ENCODE results near the gene TMEM89.

DNA sequence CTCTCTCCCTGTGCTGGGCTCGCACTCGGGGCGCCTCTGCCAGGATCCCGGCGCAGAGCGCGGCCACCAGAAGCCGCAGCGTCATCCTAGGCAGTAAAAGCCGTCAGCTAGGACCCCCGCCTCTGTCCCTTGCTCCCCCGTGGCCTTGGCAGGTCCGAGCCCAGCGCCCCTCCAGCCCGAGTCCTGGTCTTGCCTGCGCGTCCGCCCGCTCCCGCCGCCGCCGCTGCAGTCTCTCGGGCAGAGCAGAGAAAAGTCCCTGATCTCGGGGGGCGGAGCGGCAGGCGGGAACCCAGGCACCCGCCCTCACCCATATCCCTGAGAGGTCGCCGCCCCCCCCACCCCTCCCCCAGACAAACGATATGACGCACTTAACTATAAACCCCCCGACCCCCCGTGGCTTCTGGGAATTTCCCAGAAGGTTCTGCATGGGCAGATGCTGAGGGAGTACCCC lies 26.5 kb downstream of the TMEM89 start, which contains the start of gene COL7A1:
- TF ChIP-seq, protein P1, sequence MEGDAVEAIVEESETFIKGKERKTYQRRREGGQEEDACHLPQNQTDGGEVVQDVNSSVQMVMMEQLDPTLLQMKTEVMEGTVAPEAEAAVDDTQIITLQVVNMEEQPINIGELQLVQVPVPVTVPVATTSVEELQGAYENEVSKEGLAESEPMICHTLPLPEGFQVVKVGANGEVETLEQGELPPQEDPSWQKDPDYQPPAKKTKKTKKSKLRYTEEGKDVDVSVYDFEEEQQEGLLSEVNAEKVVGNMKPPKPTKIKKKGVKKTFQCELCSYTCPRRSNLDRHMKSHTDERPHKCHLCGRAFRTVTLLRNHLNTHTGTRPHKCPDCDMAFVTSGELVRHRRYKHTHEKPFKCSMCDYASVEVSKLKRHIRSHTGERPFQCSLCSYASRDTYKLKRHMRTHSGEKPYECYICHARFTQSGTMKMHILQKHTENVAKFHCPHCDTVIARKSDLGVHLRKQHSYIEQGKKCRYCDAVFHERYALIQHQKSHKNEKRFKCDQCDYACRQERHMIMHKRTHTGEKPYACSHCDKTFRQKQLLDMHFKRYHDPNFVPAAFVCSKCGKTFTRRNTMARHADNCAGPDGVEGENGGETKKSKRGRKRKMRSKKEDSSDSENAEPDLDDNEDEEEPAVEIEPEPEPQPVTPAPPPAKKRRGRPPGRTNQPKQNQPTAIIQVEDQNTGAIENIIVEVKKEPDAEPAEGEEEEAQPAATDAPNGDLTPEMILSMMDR (IDR thresholded peaks at IDR 0.05), result no peak
- TF ChIP-seq MYC (IDR thresholded peaks at IDR 0.05; ENCODE audit: borderline replicate concordance, low read length) (no peak), NPAS2 (CRISPR knock-in tag; IDR thresholded peaks at IDR 0.05; ENCODE audit: borderline replicate concordance) (no peak), KDM1A (IDR thresholded peaks at IDR 0.05; ENCODE audit: low read depth) (no peak), POLR2A (IDR thresholded peaks at IDR 0.05; ENCODE audit: low read length) (peak; percentile 86), JUN (IDR thresholded peaks at IDR 0.05) (no peak; a peak in 1 of 5 replicates), ATOH8 (CRISPR knock-in tag; IDR thresholded peaks at IDR 0.05; ENCODE audit: low read depth) (no peak), MAX (IDR thresholded peaks at IDR 0.05) (no peak)
